ENCODE data around the gene DKC1.

DNA sequence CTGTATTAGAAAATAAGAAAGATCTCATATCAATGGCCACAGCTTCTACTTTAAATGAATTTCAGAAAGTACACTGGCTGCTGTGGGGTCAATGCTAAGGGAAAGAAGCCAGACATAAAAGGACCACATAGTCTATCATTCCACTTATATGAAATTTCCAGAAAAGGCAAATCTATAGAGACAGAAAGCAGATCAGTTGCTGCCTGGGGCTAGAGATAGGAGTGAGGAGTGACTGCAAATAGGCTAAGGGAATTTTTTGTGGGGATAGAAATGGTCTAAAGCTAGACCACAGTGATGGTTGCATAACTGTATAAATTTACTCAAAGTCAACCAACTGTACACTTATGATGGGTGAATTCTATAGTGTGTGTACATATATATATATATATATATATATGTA, 20.1 kb upstream of the DKC1 start:
- TF ChIP-seq, protein P1, sequence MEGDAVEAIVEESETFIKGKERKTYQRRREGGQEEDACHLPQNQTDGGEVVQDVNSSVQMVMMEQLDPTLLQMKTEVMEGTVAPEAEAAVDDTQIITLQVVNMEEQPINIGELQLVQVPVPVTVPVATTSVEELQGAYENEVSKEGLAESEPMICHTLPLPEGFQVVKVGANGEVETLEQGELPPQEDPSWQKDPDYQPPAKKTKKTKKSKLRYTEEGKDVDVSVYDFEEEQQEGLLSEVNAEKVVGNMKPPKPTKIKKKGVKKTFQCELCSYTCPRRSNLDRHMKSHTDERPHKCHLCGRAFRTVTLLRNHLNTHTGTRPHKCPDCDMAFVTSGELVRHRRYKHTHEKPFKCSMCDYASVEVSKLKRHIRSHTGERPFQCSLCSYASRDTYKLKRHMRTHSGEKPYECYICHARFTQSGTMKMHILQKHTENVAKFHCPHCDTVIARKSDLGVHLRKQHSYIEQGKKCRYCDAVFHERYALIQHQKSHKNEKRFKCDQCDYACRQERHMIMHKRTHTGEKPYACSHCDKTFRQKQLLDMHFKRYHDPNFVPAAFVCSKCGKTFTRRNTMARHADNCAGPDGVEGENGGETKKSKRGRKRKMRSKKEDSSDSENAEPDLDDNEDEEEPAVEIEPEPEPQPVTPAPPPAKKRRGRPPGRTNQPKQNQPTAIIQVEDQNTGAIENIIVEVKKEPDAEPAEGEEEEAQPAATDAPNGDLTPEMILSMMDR (conservative IDR thresholded peaks at IDR 0.05; ENCODE audit: low read depth, low read length) = no peak
- TF ChIP-seq EZH2 (IDR thresholded peaks at IDR 0.05; ENCODE audit: low read length, unreplicated experiment) (no peak), EZH2phosphoT487 (IDR thresholded peaks at IDR 0.05; ENCODE audit: borderline replicate concordance, low read length) (no peak)
